GM12872 (cell line): ENCODE results near the gene RUNX1.

ENCODE experiments used
- TF ChIP-seq, protein P1 (sequence below): IDR thresholded peaks from 3 replicates; pipeline ENCODE4 v1.5.1; 2011; ENCODE audit warnings: low read depth, mild to moderate bottlenecking, low read length, moderate library complexity; ENCODE audit not compliant: insufficient read depth

RUNX1 gene

GRCh38 chr21:35027563-35028450, 21.3 kb downstream of the RUNX1 start:
- TF ChIP-seq, protein P1, sequence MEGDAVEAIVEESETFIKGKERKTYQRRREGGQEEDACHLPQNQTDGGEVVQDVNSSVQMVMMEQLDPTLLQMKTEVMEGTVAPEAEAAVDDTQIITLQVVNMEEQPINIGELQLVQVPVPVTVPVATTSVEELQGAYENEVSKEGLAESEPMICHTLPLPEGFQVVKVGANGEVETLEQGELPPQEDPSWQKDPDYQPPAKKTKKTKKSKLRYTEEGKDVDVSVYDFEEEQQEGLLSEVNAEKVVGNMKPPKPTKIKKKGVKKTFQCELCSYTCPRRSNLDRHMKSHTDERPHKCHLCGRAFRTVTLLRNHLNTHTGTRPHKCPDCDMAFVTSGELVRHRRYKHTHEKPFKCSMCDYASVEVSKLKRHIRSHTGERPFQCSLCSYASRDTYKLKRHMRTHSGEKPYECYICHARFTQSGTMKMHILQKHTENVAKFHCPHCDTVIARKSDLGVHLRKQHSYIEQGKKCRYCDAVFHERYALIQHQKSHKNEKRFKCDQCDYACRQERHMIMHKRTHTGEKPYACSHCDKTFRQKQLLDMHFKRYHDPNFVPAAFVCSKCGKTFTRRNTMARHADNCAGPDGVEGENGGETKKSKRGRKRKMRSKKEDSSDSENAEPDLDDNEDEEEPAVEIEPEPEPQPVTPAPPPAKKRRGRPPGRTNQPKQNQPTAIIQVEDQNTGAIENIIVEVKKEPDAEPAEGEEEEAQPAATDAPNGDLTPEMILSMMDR, result no peak

DNA sequence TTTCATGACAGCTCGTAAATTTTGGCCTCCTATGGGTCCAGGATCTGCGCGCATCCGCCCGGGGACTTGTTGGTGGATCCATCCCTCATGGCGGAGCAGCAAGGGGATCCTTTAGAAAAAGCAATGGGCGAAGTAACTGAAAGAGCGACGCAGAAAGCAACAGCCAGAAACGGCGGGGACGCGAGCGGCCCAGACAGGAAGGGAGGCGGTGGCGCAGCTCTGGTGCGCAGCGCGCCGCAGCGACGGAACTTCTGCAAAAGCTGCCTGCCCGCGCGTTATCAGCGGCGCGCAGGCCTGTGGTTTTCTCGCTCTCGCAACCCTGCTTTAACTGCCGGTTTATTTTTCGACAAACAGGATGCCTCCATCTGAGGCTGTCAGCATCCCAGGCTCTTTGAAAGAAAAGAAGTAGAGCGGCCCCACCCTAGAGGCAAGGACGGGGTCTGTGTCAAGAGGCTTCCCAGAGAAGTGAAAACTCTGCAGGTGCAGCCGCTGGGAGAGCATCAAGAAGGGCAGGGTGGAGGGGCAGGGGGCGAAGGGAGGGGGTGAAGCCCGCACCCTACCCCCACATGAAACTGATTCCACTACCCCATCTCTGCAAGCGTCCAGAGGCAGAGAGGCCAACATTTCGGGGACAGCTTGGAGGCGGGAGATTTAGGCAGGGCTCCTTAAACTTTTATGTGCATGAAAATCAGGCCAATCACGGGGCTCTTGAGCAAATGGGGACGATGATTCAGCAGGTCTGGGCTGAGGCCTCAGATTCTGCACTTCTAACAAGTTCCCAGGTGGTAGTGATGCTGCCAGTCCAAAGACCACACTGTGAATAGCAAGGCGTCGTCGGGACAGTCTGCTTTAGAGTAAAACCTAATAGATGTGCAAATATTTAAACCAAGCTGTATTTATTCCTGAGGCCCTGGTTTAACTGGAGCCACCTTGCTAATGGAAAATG, 22.2 kb downstream of the RUNX1 start:
- TF ChIP-seq, protein P1, result no peak

- TF ChIP-seq, protein P1, result no peak
Measured at GRCh38 chr21:35026153-35026500, 23.0 kb downstream of the RUNX1 start.

DNA sequence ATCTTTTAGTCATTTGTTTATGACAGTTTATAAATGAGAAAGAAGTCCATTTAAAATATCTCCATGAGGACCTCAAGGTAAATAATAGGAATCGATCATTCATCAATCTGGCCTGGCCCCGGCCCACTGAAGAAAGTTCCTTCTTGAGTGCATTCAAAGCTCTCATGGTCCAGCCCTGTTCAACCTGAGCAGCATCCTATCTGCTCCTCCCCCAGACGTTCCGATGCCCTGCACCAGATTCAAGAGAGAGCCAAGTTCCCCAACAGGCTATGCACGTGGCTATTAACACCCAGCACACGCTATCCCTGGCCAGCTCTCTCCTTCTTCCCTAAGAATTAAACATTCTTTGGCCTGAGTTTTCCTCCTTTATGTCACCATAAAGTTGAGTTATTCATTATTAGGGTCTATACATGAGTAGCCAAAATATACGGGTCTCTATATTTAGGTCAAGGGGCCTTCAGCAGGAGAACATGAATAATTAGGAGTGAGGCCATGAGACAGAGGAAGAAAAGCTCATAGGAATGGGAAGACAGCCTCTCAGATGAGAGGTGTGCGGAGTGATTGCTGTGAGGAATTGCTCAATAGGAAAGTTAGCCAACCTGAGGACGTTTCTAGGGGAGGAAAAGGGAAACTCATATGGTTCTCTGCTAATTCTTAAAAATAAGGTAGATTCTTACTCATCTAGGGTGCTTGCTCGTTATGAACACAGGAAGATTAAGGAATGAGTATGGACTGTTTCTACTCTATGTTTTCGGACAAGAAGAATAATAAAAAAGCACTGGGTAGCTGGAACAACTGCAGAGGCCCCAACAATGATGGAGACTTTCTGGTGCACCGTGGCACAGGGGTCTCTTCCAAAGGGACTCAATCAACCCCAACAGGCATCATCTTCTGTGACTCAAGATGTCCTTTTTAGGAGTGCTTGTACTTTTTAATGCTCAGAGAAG, 23.6 kb downstream of the RUNX1 start:
- TF ChIP-seq, protein P1, result no peak

DNA sequence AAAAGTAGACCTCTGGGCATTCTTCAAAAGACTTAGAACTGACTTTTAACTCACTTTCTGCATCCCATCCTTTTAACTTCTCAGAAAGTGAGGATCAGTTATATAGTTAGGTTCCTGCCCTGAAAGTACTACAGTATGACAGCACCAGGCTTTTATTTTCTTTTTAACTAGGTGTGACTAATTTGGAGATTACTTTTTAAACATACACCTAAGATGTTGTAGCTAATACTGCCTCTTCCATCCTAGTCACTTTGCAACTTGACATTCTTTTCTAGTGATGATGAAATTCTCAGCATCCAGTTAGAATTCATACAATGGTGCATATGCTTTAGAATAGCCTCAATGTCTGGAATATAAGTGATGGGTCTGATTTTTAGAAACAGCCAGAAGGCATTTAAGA, 24.6 kb downstream of the RUNX1 start:
- TF ChIP-seq, protein P1, result no peak

GRCh38 chr21:35024071-35024420, 25.1 kb downstream of the RUNX1 start:
- TF ChIP-seq, protein P1, result no peak
